IMR-90 (cell line): Measurements from ENCODE around the gene COL8A1. TPM values are rescaled to one million over a fixed set of nuclear protein-coding genes. Genes with fewer than 3 reads are reported as not detected.
"Not testable (repeated sequence)": the region's sequence is repeated elsewhere in the genome, so short reads cannot be mapped to it uniquely, and the experiment has no call there.

Source experiments
- ATAC-seq: fragments of 200-7000 bp; cut with Tn5 transposase; 2 replicates; pipeline ENCODE4 v1.9.1; 2020; ENCODE audit warnings: low read depth, mild to moderate bottlenecking, moderate library complexity
- BruUV-seq: library from RNA; stranded (reverse); fragments of 400-500 nt; replicated peaks from 2 replicates; lab custom pipeline; 2021; lab: Mats Ljungman, UMichigan
- CTCF ChIA-PET: fragments of 300-600 bp; formaldehyde crosslinking; extraction: SDS; loops from one replicate; lab custom pipeline; 2021; ENCODE audit warnings: antibody characterized with exemption; lab: Yijun Ruan, JAX
- POLR2A ChIA-PET: fragments of 300-600 bp; sonication (Branson Sonifier 250); formaldehyde crosslinking; loops from one replicate; lab custom pipeline; 2022; ENCODE audit warnings: antibody characterized with exemption; ENCODE audit not compliant: unreplicated experiment; lab: Charles Lee
- DNase-seq: peaks from one replicate; pipeline ENCODE4 v3.0.0; 2013
- H2AFZ ChIP-seq: replicated peaks from 2 replicates; pipeline ENCODE3; 2013; ENCODE audit warnings: low read length, mild to moderate bottlenecking; ENCODE audit not compliant: poor library complexity
- H2AK5ac ChIP-seq: 2 replicates; pipeline ENCODE4 v1.6.1; 2013; ENCODE audit warnings: low read depth, low read length, inconsistent platforms
- H2AK9ac ChIP-seq: replicated peaks from 2 replicates; pipeline ENCODE3; 2013; ENCODE audit warnings: mild to moderate bottlenecking, low read depth, low read length, moderate library complexity; ENCODE audit not compliant: poor library complexity
- H2BK120ac ChIP-seq: 2 replicates; pipeline ENCODE4 v1.6.1; 2013; ENCODE audit warnings: low read depth, low read length, inconsistent platforms
- H2BK15ac ChIP-seq: 3 replicates; pipeline ENCODE4 v1.6.1; 2013; ENCODE audit warnings: low read depth, low read length, inconsistent platforms
- H2BK20ac ChIP-seq: 2 replicates; pipeline ENCODE4 v1.6.1; 2013; ENCODE audit warnings: low read depth, mild to moderate bottlenecking, inconsistent platforms, low read length, moderate library complexity
- H2BK5ac ChIP-seq: 2 replicates; pipeline ENCODE4 v1.6.1; 2013; ENCODE audit warnings: mild to moderate bottlenecking, low read depth, low read length, inconsistent platforms; ENCODE audit not compliant: poor library complexity, severe bottlenecking
- H3K14ac ChIP-seq: replicated peaks from 2 replicates; pipeline ENCODE4 v1.6.1; 2013; ENCODE audit warnings: low read depth, low read length, inconsistent platforms
- H3K18ac ChIP-seq: 2 replicates; pipeline ENCODE4 v1.6.1; 2013; ENCODE audit warnings: low read depth, low read length, control low read depth
- H3K23ac ChIP-seq: 2 replicates; pipeline ENCODE4 v1.6.1; 2013; ENCODE audit warnings: low read depth, low read length, inconsistent platforms
- H3K27ac ChIP-seq: 2 replicates; pipeline ENCODE4 v1.5.1; 2013; ENCODE audit warnings: mild to moderate bottlenecking, control low read depth, low read length; ENCODE audit not compliant: insufficient read depth
- H3K27me3 ChIP-seq: 2 replicates; pipeline ENCODE4 v1.6.1; 2013; ENCODE audit warnings: low read length; ENCODE audit not compliant: control insufficient read depth, insufficient read depth
- H3K36me3 ChIP-seq: 2 replicates; pipeline ENCODE4 v1.6.1; 2013; ENCODE audit warnings: low read length, mixed read lengths; ENCODE audit not compliant: control insufficient read depth, insufficient read depth
- H3K4ac ChIP-seq: 2 replicates; pipeline ENCODE4 v1.6.1; 2013; ENCODE audit warnings: low read depth, low read length, inconsistent platforms
- H3K4me1 ChIP-seq: 2 replicates; pipeline ENCODE4 v1.6.1; 2013; ENCODE audit warnings: low read length, mixed read lengths; ENCODE audit not compliant: control insufficient read depth, insufficient read depth
- H3K4me2 ChIP-seq: 2 replicates; pipeline ENCODE4 v1.6.1; 2013; ENCODE audit warnings: low read depth, mild to moderate bottlenecking, control low read depth, low read length, moderate library complexity
- H3K4me3 ChIP-seq: 2 replicates; pipeline ENCODE4 v1.5.1; 2013; ENCODE audit warnings: low read depth, mild to moderate bottlenecking, control low read depth, low read length, moderate library complexity; ENCODE audit not compliant: insufficient read depth
- H3K56ac ChIP-seq: 2 replicates; pipeline ENCODE4 v1.6.1; 2013; ENCODE audit warnings: low read length, inconsistent platforms; ENCODE audit not compliant: insufficient read depth; ENCODE audit errors: extremely low read depth
- H3K79me1 ChIP-seq, 2 experiments: 2 replicates each; pipeline ENCODE4 v1.6.1; 2013; ENCODE audit warnings: low read length in 2 of 2, inconsistent platforms in 1 of 2, low read depth in 1 of 2
- H3K9ac ChIP-seq: 2 replicates; pipeline ENCODE4 v1.6.1; 2013; ENCODE audit warnings: low read depth, low read length, control low read depth
- H3K9me1 ChIP-seq: 2 replicates; pipeline ENCODE4 v1.6.1; 2013; ENCODE audit warnings: low read length, inconsistent platforms; ENCODE audit not compliant: insufficient read depth
- H3K9me3 ChIP-seq: 2 replicates; pipeline ENCODE4 v1.6.1; 2013; ENCODE audit warnings: low read length; ENCODE audit not compliant: control insufficient read depth, insufficient read depth
- H4K20me1 ChIP-seq: 2 replicates; pipeline ENCODE4 v1.6.1; 2013; ENCODE audit warnings: low read length, inconsistent platforms; ENCODE audit not compliant: insufficient read depth
- H4K5ac ChIP-seq: 2 replicates; pipeline ENCODE4 v1.6.1; 2013; ENCODE audit warnings: mild to moderate bottlenecking, low read depth, low read length, control low read depth
- H4K8ac ChIP-seq, 2 experiments: 2 replicates each; pipeline ENCODE4 v1.6.1; 2013; ENCODE audit warnings: low read depth in 2 of 2, low read length in 2 of 2, control low read depth in 1 of 2, inconsistent platforms in 1 of 2
- H4K91ac ChIP-seq: 2 replicates; pipeline ENCODE4 v1.6.1; 2013; ENCODE audit warnings: low read depth, low read length, inconsistent platforms; ENCODE audit not compliant: insufficient read depth
- WGBS, 2 experiments: methylation state at CpG; one replicate each; pipeline versions ENCODE4 v1.1.5 to v1.1.7; 2013; ENCODE audit warnings: missing lambda C conversion rate in 2 of 2; ENCODE audit not compliant: insufficient read length in 1 of 2; ENCODE audit errors: extremely low coverage in 2 of 2; 5-methylcytosine and 5-hydroxymethylcytosine counted together
- dilution Hi-C: fragments of 300-500 bp; cut with HindIII; formaldehyde crosslinking; loops from one replicate; pipeline ENCODE4 v1.14.3; 2018; ENCODE audit warnings: low sequenced_read_pairs; ENCODE audit not compliant: unreplicated experiment
- in situ Hi-C: fragments of 300-500 bp; cut with MboI; formaldehyde crosslinking; loops from 3 replicates; pipeline ENCODE4 v1.14.3; 2019; ENCODE audit warnings: low sequenced_read_pairs, inconsistent platforms, mixed read lengths
- intact Hi-C: fragments of 100-400 bp; cut with micrococcal nuclease; formaldehyde crosslinking; loops from 2 replicates; pipeline ENCODE4 v1.10.0; 2022
- polyA plus RNA-seq, 3 experiments: library from polyadenylated mRNA; depleted of rRNA; stranded (reverse); fragments of >200 nt; gene quantifications; 2 replicates each; pipeline ENCODE4 v1.2.3, GENCODE V29; 2012; ENCODE audit warnings: low replicate concordance in 1 of 3
- total RNA-seq: library from RNA; depleted of rRNA; stranded (reverse); fragments of >200 nt; gene quantifications from 2 replicates; pipeline ENCODE4 v1.2.3, GENCODE V29; 2012

COL8A1 gene
- total and polyA plus RNA-seq, 2 of the 4 experiments (the other 2 are of a cell fraction), result 119 to 151 TPM

DNA sequence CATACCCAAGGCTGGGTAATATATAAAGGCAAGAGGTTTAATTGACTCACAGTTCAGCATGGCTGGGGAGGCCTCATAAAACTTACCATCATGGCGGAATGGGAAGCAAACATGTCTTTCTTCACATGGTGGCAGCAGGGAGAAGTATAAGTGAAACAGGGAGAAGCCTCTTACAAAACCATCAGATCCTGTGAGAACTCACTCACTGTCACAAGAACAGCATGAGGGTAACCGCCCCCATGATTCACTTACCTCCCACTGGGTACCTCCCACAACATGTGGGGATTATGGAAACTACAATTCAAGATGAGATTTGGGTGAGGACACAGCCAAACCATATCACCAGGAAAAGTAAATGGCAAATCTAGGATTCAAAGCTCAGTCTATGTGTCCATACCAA, 102.0 kb downstream of the COL8A1 start:
- H3K4me2 ChIP-seq, H2BK5ac ChIP-seq, H3K27ac ChIP-seq, ATAC-seq, H3K4me1 ChIP-seq, H4K91ac ChIP-seq, in situ Hi-C loops, H3K23ac ChIP-seq, H3K79me1 ChIP-seq, H2BK120ac ChIP-seq, H3K56ac ChIP-seq, H3K9ac ChIP-seq, dilution Hi-C loops, H2AFZ ChIP-seq, H2BK20ac ChIP-seq, intact Hi-C loops, H3K27me3 ChIP-seq, H2AK9ac ChIP-seq, H3K9me3 ChIP-seq, H2BK15ac ChIP-seq, H3K4me3 ChIP-seq, CTCF ChIA-PET, H2AK5ac ChIP-seq, BruUV-seq, H3K4ac ChIP-seq, H4K8ac ChIP-seq, H3K18ac ChIP-seq, DNase-seq, H3K9me1 ChIP-seq, H4K20me1 ChIP-seq, H3K14ac ChIP-seq, H3K36me3 ChIP-seq, H4K5ac ChIP-seq, POLR2A ChIA-PET: not testable (repeated sequence)
- no CpG with 5 or more reads among the region's 2 CpGs for WGBS, 2 experiments
